Endodermal cell (in vitro differentiated cells): Measurements from ENCODE around the gene KDM4E. TPM values are rescaled to one million over a fixed set of nuclear protein-coding genes. Genes with fewer than 3 reads are reported as not detected.
"Not testable (repeated sequence)": the region's sequence is repeated elsewhere in the genome, so short reads cannot be mapped to it uniquely, and the experiment has no call there.

Experiments
- DNase-seq: peaks from one replicate; pipeline ENCODE4 v3.0.0-alpha.2; 2017
- H3K27ac ChIP-seq: 2 replicates; pipeline ENCODE4 v1.5.1; 2013; ENCODE audit warnings: mild to moderate bottlenecking, low read depth, low read length, moderate library complexity
- H3K27me3 ChIP-seq: 2 replicates; pipeline ENCODE4 v1.6.1; 2013; ENCODE audit warnings: mild to moderate bottlenecking, low read length, moderate library complexity; ENCODE audit not compliant: insufficient read depth, control insufficient read depth, poor library complexity, severe bottlenecking
- H3K36me3 ChIP-seq: 2 replicates; pipeline ENCODE4 v1.7.0; 2013; ENCODE audit warnings: mild to moderate bottlenecking, low read length, moderate library complexity; ENCODE audit not compliant: control insufficient read depth, insufficient read depth
- H3K4me1 ChIP-seq: one replicate; pipeline ENCODE4 v1.7.0; 2013; ENCODE audit warnings: low read length; ENCODE audit not compliant: control insufficient read depth, insufficient read depth
- H3K4me3 ChIP-seq: 2 replicates; pipeline ENCODE4 v1.5.1; 2013; ENCODE audit warnings: mild to moderate bottlenecking, low read length, moderate library complexity
- H3K9ac ChIP-seq: 2 replicates; pipeline ENCODE4 v1.6.1; 2013; ENCODE audit warnings: mild to moderate bottlenecking, low read length, moderate library complexity; ENCODE audit not compliant: poor library complexity, severe bottlenecking; ENCODE audit errors: extremely low read depth
- H3K9me3 ChIP-seq: 2 replicates; pipeline ENCODE4 v1.6.1; 2013; ENCODE audit warnings: mild to moderate bottlenecking, low read length, moderate library complexity; ENCODE audit not compliant: control insufficient read depth
- H3K27ac Mint-ChIP-seq: 2 replicates; pipeline ENCODE4 v1.8.0; 2020; ENCODE audit warnings: mixed read lengths
- H3K27me3 Mint-ChIP-seq: 2 replicates; pipeline ENCODE4 v1.8.0; 2021; ENCODE audit warnings: mild to moderate bottlenecking, mixed read lengths; ENCODE audit not compliant: insufficient read depth
- H3K36me3 Mint-ChIP-seq: 2 replicates; pipeline ENCODE4 v1.8.0; 2020; ENCODE audit warnings: low read depth, mixed read lengths
- H3K4me1 Mint-ChIP-seq: 2 replicates; pipeline ENCODE4 v1.8.0; 2020; ENCODE audit warnings: mixed read lengths
- H3K4me3 Mint-ChIP-seq: 2 replicates; pipeline ENCODE4 v1.8.0; 2020; ENCODE audit warnings: mild to moderate bottlenecking, moderate library complexity, mixed read lengths
- H3K9me3 Mint-ChIP-seq: 2 replicates; pipeline ENCODE4 v1.8.0; 2020; ENCODE audit warnings: mild to moderate bottlenecking, mixed read lengths
- CTCF ChIP-seq: fragments of 200-600 bp; sonication (generic); conservative IDR thresholded peaks from 2 replicates; pipeline ENCODE4 v1.5.0; 2021; ENCODE audit warnings: antibody characterized with exemption, mild to moderate bottlenecking
- WGBS, 2 experiments: methylation state at CpG; one replicate each; pipeline versions ENCODE4 v1.1.5 to v1.1.7; 2013; ENCODE audit warnings: missing lambda C conversion rate in 2 of 2, mixed read lengths in 1 of 2; ENCODE audit not compliant: insufficient coverage in 1 of 2, insufficient read length in 1 of 2; 5-methylcytosine and 5-hydroxymethylcytosine counted together
- total RNA-seq, 2 donors: library from RNA; stranded (reverse); fragmentation: NEBNext Ultra II Directional in 1 of 2; extraction: Animal tissue kit (Norgen Biotek cat#: 25700) in 1 of 2; gene quantifications; 2 replicates in 1 of 2; 3 replicates in 1 of 2; pipeline ENCODE4 v1.2.1, GENCODE V29; 2021

Gene KDM4E
- total RNA-seq, 2 donors from 2014 or later = not detected

GRCh38 chr11:95011376-95011775 is 13.7 kb upstream of the KDM4E start:
- H3K4me1 Mint-ChIP-seq = no peaks in the 10 kb centered on the region
- no peak overlapping the region for H3K27ac Mint-ChIP-seq
- H3K36me3 Mint-ChIP-seq = no peaks in the 10 kb centered on the region
- TF ChIP-seq CTCF = no peak
- Histone ChIP-seq H3K9me3 (no peaks in the 10 kb centered on the region), H3K4me3 (no peak overlapping the region), H3K36me3 (no peaks in the 10 kb centered on the region), H3K27ac (no peak overlapping the region), H3K9ac (no peak overlapping the region), H3K4me1 (no peaks in the 10 kb centered on the region), H3K27me3 (peaks cover 16% of the 10 kb centered on the region)
- no peaks in the 10 kb centered on the region for H3K9me3 Mint-ChIP-seq
- H3K27me3 Mint-ChIP-seq = peaks cover 14% of the 10 kb centered on the region
- no peak for DNase-seq
- H3K4me3 Mint-ChIP-seq = no peak overlapping the region

GRCh38 chr11:95014184-95014821 is 10.8 kb upstream of the KDM4E start:
- Mint-ChIP-seq H3K9me3 (no peaks in the 10 kb centered on the region), H3K36me3 (no peaks in the 10 kb centered on the region)

GRCh38 chr11:95016139-95016538 is 8.9 kb upstream of the KDM4E start:
- H3K9me3 ChIP-seq = no peaks in the 10 kb centered on the region
- Mint-ChIP-seq H3K36me3 (no peaks in the 10 kb centered on the region), H3K27ac (no peak overlapping the region), H3K27me3 (no peaks in the 10 kb centered on the region), H3K9me3 (no peaks in the 10 kb centered on the region), H3K4me1 (no peaks in the 10 kb centered on the region), H3K4me3 (no peak overlapping the region)
- no peak overlapping the region for H3K27ac ChIP-seq
- DNase-seq = no peak
- TF ChIP-seq CTCF = no peak
- H3K36me3 ChIP-seq = no peaks in the 10 kb centered on the region
- no peak overlapping the region for H3K4me3 ChIP-seq
- WGBS, 2 experiments = 93 to 100% methylated on average over 2 of the region's 2 CpGs
- no peaks in the 10 kb centered on the region for H3K4me1 ChIP-seq
- H3K27me3 ChIP-seq = no peaks in the 10 kb centered on the region
- no peak overlapping the region for H3K9ac ChIP-seq

More at GRCh38 chr11:95014184-95014821, 10.8 kb upstream of the KDM4E start:
- peaks cover 5% of the 10 kb centered on the region for H3K27me3 Mint-ChIP-seq
- H3K27ac Mint-ChIP-seq = no peak overlapping the region
- Histone ChIP-seq H3K4me1 (no peaks in the 10 kb centered on the region), H3K9ac (no peak overlapping the region), H3K4me3 (no peak overlapping the region), H3K27me3 (peaks cover under 1% of the 10 kb centered on the region), H3K9me3 (no peaks in the 10 kb centered on the region), H3K36me3 (no peaks in the 10 kb centered on the region), H3K27ac (no peak overlapping the region)
- H3K4me3 Mint-ChIP-seq = no peak overlapping the region
- no peak for TF ChIP-seq CTCF
- no peaks in the 10 kb centered on the region for H3K4me1 Mint-ChIP-seq
- DNase-seq = no peak
- 77 to 88% methylated on average over 5 to 12 of the region's 12 CpGs for WGBS, 2 experiments

- H3K4me3 Mint-ChIP-seq, H3K27me3 Mint-ChIP-seq, H3K9ac ChIP-seq, H3K27me3 ChIP-seq, H3K27ac Mint-ChIP-seq, H3K4me1 Mint-ChIP-seq, H3K36me3 Mint-ChIP-seq, H3K36me3 ChIP-seq, H3K27ac ChIP-seq, H3K4me3 ChIP-seq, H3K9me3 ChIP-seq, H3K4me1 ChIP-seq, H3K9me3 Mint-ChIP-seq, DNase-seq: not testable (repeated sequence)
- 88 to 90% methylated on average over 3 to 5 of the region's 5 CpGs for WGBS, 2 experiments
These were observed 3.6 kb upstream of the KDM4E start for GRCh38 chr11:95021468-95021867.

- not testable (repeated sequence) for H3K4me1 ChIP-seq, H3K9me3 ChIP-seq, H3K9me3 Mint-ChIP-seq, H3K4me3 Mint-ChIP-seq, H3K27me3 Mint-ChIP-seq, H3K27me3 ChIP-seq, H3K9ac ChIP-seq, H3K4me3 ChIP-seq, H3K4me1 Mint-ChIP-seq, H3K27ac Mint-ChIP-seq, H3K27ac ChIP-seq, DNase-seq, H3K36me3 ChIP-seq, H3K36me3 Mint-ChIP-seq
- WGBS, 2 experiments = 90% methylated on average over 5 of the region's 9 CpGs; no CpG with 5 or more reads in 1 of the 2 experiments
These were observed 536 bp downstream of the KDM4E start for GRCh38 chr11:95025594-95025993.
